Mucosa of descending colon (tissue), 3 donors: ENCODE data around the gene TAF3. TPM values are rescaled to one million over a fixed set of nuclear protein-coding genes. Genes with fewer than 3 reads are reported as not detected.
A peak's percentile ranks its signal among the peaks of the same experiment; 100 is the strongest.

Source experiments
- ATAC-seq: fragments of 200-7000 bp; cut with Tn5 transposase; one replicate; pipeline ENCODE4 v1.9.1; 2020; ENCODE audit warnings: mild to moderate bottlenecking, moderate library complexity
- DNase-seq, 3 donors: peaks; one replicate each; pipeline ENCODE4 v3.0.0-alpha.2; 2020
- H3K36me3 ChIP-seq: fragments of 200-600 bp; one replicate; pipeline ENCODE4 v1.8.0; 2021; ENCODE audit warnings: low read depth, mild to moderate bottlenecking
- H3K4me1 ChIP-seq: fragments of 200-600 bp; one replicate; pipeline ENCODE4 v1.8.0; 2021; ENCODE audit warnings: low read depth, mild to moderate bottlenecking
- H3K4me3 ChIP-seq: fragments of 200-600 bp; one replicate; pipeline ENCODE4 v1.8.0; 2021; ENCODE audit warnings: mild to moderate bottlenecking
- H3K9me3 ChIP-seq: fragments of 200-600 bp; one replicate; pipeline ENCODE4 v1.8.0; 2021; ENCODE audit warnings: mild to moderate bottlenecking
- CTCF ChIP-seq: fragments of 200-600 bp; IDR thresholded peaks from one replicate; pipeline ENCODE4 v1.8.0; 2022; ENCODE audit warnings: antibody characterized with exemption, mild to moderate bottlenecking
- intact Hi-C, 2 donors: fragments of 100-400 bp; cut with DNase I in 1 of 2; cut with micrococcal nuclease in 1 of 2; formaldehyde crosslinking; loops; one replicate each; pipeline versions ENCODE4 v1.11.0 to v1.11.1; 2022; cut with DNase I, micrococcal nuclease
- total RNA-seq, 3 donors: library from RNA; stranded (reverse); fragmentation: NEBNext Ultra II Directional in 2 of 3; extraction: Animal tissue kit (Norgen Biotek cat#: 25700) in 2 of 3; gene quantifications; one replicate each; pipeline versions ENCODE4 v1.2.1 to v1.2.4, GENCODE V29; 2021 to 2023
- donor health status: DM: no; HTN: no; CAD: no; lungs with moderate emphysema.
- donor health status: DM: no; HTN: no; CAD: no.
- donor health status: DM: no; HTN: yes; CAD: no.

The TAF3 gene
- total RNA-seq, 3 donors from 2014 or later = 5.5 to 17.2 (median 6.0) TPM

- TF ChIP-seq CTCF = no peak
- H3K4me3 ChIP-seq = no peak overlapping the region
- H3K9me3 ChIP-seq = no peaks in the 10 kb centered on the region
- ATAC-seq = no peak
- intact Hi-C loops = no loop called here
- no peak for DNase-seq
- H3K4me1 ChIP-seq = no peaks in the 10 kb centered on the region
- H3K36me3 ChIP-seq = no peaks in the 10 kb centered on the region
Observed at GRCh38 chr10:7950981-7951847, 132.9 kb downstream of the TAF3 start.

- no peak for TF ChIP-seq CTCF
- Histone ChIP-seq H3K9me3 (no peaks in the 10 kb centered on the region), H3K4me1 (no peaks in the 10 kb centered on the region), H3K4me3 (no peak overlapping the region), H3K36me3 (no peaks in the 10 kb centered on the region)
- intact Hi-C loops = no loop called here
- no peak for ATAC-seq
- no peak for DNase-seq
Observed at GRCh38 chr10:7952266-7952665, 134.0 kb downstream of the TAF3 start.

- Histone ChIP-seq H3K4me1 (no peaks in the 10 kb centered on the region), H3K4me3 (no peak overlapping the region), H3K9me3 (no peaks in the 10 kb centered on the region), H3K36me3 (no peaks in the 10 kb centered on the region)
- DNase-seq (peak in 1 of 3 donors; percentile 4), ATAC-seq (peak; percentile 79)
- no peak for TF ChIP-seq CTCF
- intact Hi-C loops = no loop called here
Observed at GRCh38 chr10:7953447-7953846, 135.1 kb downstream of the TAF3 start.

- Histone ChIP-seq H3K36me3 (no peaks in the 10 kb centered on the region), H3K9me3 (no peaks in the 10 kb centered on the region), H3K4me1 (no peaks in the 10 kb centered on the region), H3K4me3 (no peak overlapping the region)
- DNase-seq (no peak), ATAC-seq (no peak)
- no peak for TF ChIP-seq CTCF
- intact Hi-C loops = no loop called here
Observed at GRCh38 chr10:7955446-7955845, 137.1 kb downstream of the TAF3 start.

GRCh38 chr10:7956508-7956907 lies 138.2 kb downstream of the TAF3 start:
- no peaks in the 10 kb centered on the region for H3K36me3 ChIP-seq

More at GRCh38 chr10:7956508-7956907, 138.2 kb downstream of the TAF3 start:
- DNase-seq = no peak
- Histone ChIP-seq H3K4me3 (no peak overlapping the region), H3K9me3 (no peaks in the 10 kb centered on the region), H3K4me1 (no peaks in the 10 kb centered on the region)
- intact Hi-C loops = no loop called here
- no peak for TF ChIP-seq CTCF
- ATAC-seq = no peak
